HG03558 (cell line): ENCODE measurements around the gene RSU1.

ENCODE experiments used
- ATAC-seq: cut with Tn5 transposase; IDR thresholded peaks from one replicate; pipeline ENCODE4 v1.9.1; 2021; ENCODE audit warnings: moderate number of reproducible peaks; ENCODE audit not compliant: unreplicated experiment; ENCODE audit errors: extremely low read depth

RSU1 gene

DNA sequence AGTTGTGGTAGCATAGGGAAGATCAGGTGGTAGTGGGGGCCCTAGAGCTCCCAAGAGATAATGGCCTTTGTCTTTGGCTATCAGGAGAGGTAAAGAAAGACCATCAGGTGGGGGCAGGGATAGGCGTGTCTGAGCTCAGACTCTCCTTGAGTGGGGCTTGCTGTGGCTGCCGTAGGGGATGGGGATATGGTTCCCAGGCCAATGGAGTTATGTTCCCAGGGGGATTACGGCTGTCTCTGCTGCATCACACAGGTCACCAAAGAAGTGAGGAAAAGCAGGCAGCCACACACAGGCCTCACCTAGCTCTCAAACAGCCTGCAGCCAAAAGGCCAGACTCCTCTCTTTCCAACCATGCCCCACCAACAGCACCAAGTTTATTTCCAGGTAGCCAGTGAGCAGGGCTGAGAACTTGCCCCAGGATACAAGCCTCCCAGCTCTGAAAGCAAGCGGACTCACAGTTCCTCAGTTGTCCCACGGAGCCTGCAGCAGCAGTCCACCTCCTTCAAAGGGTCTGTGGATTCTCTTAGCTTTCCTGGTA is 257.9 kb downstream of the RSU1 start:
- no peak for ATAC-seq

- ATAC-seq, result no peak
Measured at GRCh38 chr10:16547973-16548372, 269.3 kb downstream of the RSU1 start.

GRCh38 chr10:16545116-16545736 is 272.0 kb downstream of the RSU1 start:
- ATAC-seq, result no peak

DNA sequence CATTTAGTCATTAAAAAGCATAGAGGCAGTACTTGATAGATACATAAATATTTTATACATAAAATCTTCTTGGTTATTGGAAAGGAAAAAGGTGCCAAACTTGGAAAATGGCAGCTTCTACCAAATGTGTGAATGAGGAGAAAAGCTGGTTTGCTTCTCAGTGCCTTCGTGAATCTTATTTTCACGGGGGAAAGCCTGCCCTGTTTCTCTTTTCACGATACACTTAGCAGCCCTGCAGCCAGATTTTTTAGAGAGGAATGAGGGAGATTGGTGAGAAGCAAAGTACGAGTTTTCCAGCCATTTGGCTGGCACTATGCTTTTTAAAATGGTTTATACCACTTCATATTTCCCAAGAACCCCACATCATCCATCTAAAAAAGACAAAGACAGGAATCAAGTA is 272.6 kb downstream of the RSU1 start:
- ATAC-seq, result no peak

GRCh38 chr10:16544099-16544498 is 273.1 kb downstream of the RSU1 start:
- no peak for ATAC-seq
